ENCODE measurements around the gene AQP12A.
"Not testable (repeated sequence)": the region's sequence is repeated elsewhere in the genome, so short reads cannot be mapped to it uniquely, and the experiment has no call there.

AQP12A gene

GRCh38 chr2:240688553-240688919 lies 3.1 kb upstream of the AQP12A start:
- no peak overlapping the region for H3K4me3 ChIP-seq (replicated peaks in 1 of 2; ENCODE audit: low read depth in 2 of 2, low read length in 2 of 2)
- TF ChIP-seq, protein P1, sequence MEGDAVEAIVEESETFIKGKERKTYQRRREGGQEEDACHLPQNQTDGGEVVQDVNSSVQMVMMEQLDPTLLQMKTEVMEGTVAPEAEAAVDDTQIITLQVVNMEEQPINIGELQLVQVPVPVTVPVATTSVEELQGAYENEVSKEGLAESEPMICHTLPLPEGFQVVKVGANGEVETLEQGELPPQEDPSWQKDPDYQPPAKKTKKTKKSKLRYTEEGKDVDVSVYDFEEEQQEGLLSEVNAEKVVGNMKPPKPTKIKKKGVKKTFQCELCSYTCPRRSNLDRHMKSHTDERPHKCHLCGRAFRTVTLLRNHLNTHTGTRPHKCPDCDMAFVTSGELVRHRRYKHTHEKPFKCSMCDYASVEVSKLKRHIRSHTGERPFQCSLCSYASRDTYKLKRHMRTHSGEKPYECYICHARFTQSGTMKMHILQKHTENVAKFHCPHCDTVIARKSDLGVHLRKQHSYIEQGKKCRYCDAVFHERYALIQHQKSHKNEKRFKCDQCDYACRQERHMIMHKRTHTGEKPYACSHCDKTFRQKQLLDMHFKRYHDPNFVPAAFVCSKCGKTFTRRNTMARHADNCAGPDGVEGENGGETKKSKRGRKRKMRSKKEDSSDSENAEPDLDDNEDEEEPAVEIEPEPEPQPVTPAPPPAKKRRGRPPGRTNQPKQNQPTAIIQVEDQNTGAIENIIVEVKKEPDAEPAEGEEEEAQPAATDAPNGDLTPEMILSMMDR (IDR thresholded peaks at IDR 0.05; ENCODE audit: low read depth, low read length), result no peak
- DNase-seq (ENCODE audit: low read depth in 2 of 2), result no peak

GRCh38 chr2:240689975-240690374 lies 1.7 kb upstream of the AQP12A start:
- H3K4me3 ChIP-seq (replicated peaks in 1 of 2; ENCODE audit: low read depth in 2 of 2, low read length in 2 of 2), result no peak overlapping the region
- TF ChIP-seq, protein P1 (IDR thresholded peaks at IDR 0.05; ENCODE audit: low read depth, low read length), result no peak
- no peak for DNase-seq (ENCODE audit: low read depth in 2 of 2)

DNA sequence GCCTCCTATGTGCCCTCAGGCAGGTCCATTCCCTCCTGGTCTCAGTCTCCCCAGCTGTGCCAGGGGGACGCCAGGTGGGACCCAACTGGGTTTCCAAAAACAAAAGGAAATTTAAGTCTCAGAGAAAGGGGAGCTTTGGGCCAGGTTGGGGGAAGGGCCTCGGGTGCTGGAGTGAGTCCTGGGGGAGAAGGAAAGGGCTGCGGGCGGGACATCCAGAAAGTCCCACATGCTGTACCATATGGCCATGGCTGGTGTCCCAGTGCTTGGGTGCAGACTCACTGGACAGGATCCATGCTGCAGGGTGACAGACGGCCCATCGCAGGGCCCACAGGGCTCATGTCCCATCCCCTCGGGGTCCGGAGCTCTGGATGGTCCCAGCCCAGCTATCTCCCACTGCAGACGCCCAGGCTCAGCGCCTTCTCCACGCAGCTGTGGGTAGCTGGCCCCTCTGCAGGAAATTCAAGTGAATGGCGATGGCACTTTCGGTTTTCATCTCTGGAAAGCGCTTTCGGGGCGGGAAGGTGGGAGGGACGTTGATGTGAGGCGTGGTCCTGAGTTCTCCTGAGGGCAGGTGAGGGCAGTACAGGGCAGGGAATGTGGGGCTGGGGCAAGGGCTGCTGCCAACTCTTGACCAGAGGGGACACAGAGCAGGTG lies 1.1 kb upstream of the AQP12A start:
- not testable (repeated sequence) for H3K4me3 ChIP-seq (replicated peaks in 1 of 2; ENCODE audit: low read depth in 2 of 2, low read length in 2 of 2); DNase-seq (ENCODE audit: low read depth in 2 of 2)

DNA sequence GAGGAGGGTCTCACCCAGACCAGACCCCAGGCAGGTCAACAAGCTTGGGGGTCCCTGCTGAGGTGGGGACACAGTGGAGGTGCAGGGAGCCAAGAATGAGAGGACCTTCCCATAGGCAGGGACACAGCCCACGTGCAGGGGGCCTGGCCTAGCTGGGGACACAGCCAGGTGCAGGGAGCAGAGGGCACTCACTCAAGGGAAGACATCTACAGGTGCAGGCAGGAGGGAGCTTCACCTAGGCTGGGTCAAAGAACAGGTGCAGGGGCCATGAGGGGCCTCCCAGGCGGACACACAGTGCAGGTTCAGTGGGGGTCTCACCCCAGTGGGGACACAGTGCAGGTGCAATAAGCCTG lies 615 bp upstream of the AQP12A start:
- DNase-seq (ENCODE audit: low read depth in 2 of 2); H3K4me3 ChIP-seq (replicated peaks in 1 of 2; ENCODE audit: low read depth in 2 of 2, low read length in 2 of 2): not testable (repeated sequence)

- not testable (repeated sequence) for DNase-seq (ENCODE audit: low read depth in 2 of 2); H3K4me3 ChIP-seq (replicated peaks in 1 of 2; ENCODE audit: low read depth in 2 of 2, low read length in 2 of 2)
Observed at GRCh38 chr2:240692583-240693561, 1.2 kb downstream of the AQP12A start.

DNA sequence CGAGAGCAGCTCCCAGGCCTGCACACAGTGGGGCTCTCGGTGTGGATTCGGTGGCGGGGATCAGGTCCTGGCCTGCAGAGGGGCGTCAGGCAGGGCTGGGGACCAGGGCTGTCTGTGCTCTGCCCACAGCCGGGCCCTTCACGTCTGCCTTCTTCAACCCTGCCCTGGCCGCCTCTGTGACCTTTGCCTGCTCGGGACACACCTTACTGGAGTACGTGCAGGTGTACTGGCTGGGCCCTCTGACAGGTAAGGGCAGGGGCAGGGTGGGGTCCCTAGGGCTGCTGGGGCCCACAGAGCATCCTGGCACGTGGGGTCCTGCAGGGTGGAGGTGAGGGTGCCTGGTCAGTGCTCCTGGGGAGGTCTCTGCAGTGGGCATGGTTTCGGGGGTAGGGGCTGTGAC lies 2.6 kb downstream of the AQP12A start:
- not testable (repeated sequence) for DNase-seq (ENCODE audit: low read depth in 2 of 2); H3K4me3 ChIP-seq (replicated peaks in 1 of 2; ENCODE audit: low read depth in 2 of 2, low read length in 2 of 2)

DNA sequence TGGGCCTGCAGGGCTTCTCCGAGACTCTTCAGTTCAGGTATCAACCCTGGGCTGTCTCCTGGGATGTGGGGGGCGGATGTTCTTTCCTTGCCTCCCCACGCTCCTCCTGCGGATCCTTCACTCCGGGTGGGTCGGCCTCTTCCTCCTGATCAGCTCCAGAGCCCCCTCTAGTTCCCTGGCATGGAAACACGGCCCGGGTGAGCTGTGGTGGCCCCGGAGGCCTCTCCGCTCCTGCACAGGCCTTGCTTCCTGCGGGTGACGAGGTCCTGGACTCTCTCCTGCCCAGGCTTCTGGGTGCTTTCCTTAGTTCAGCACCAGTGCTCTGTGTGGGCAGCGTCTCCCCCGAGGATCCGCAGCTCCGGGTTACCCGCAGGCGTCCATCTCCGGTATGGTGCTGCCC lies 3.9 kb downstream of the AQP12A start:
- H3K4me3 ChIP-seq (replicated peaks in 1 of 2; ENCODE audit: low read depth in 2 of 2, low read length in 2 of 2); DNase-seq (ENCODE audit: low read depth in 2 of 2): not testable (repeated sequence)

- not testable (repeated sequence) for H3K4me3 ChIP-seq (replicated peaks in 1 of 2; ENCODE audit: low read depth in 2 of 2, low read length in 2 of 2)
Observed at GRCh38 chr2:240696469-240696868, 4.8 kb downstream of the AQP12A start.

DNA sequence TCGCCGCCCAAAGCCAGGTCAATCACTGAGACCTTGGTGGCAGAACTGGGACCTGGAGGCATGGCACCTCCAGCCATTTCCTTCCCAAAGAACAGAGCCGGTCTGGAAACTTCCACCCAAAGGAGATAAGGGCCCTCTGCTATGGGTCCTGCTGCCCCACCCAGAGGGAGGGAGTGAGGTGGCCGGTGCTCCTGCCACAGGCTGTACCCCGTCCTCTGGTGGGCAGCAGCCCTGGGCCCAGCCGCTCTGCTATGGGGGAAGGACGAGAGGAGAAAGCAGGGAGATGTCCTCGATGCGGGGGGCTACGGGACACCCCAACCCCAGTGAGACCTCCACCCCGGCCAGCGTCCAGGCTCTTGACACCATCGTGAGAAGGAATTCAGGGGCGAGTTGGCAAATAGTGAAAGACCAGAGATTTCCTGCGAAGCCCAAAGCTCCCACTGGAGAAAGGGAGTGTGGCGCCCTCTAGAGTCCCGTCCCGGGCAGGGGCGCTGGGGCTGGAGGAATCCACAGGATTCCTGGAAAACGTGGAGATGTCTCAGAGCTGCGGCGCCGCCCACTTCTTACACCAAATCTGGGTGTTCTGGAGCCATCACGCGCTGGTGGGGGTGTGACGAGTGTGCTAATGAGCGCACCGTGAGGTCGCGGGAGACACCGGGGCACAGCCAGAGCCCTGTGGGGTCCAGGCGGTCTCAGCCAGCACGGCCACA lies 7.3 kb downstream of the AQP12A start:
- not testable (repeated sequence) for DNase-seq (ENCODE audit: low read depth in 2 of 2)

More at GRCh38 chr2:240696469-240696868, 4.8 kb downstream of the AQP12A start:
- DNase-seq (ENCODE audit: low read depth in 2 of 2), result not testable (repeated sequence)

GRCh38 chr2:240699835-240700234 lies 8.2 kb downstream of the AQP12A start:
- H3K4me3 ChIP-seq (replicated peaks in 1 of 2; ENCODE audit: low read depth in 2 of 2, low read length in 2 of 2); DNase-seq (ENCODE audit: low read depth in 2 of 2): not testable (repeated sequence)

More for the DNA sequence above, 7.3 kb downstream of the AQP12A start:
- not testable (repeated sequence) for H3K4me3 ChIP-seq (replicated peaks in 1 of 2; ENCODE audit: low read depth in 2 of 2, low read length in 2 of 2)

DNA sequence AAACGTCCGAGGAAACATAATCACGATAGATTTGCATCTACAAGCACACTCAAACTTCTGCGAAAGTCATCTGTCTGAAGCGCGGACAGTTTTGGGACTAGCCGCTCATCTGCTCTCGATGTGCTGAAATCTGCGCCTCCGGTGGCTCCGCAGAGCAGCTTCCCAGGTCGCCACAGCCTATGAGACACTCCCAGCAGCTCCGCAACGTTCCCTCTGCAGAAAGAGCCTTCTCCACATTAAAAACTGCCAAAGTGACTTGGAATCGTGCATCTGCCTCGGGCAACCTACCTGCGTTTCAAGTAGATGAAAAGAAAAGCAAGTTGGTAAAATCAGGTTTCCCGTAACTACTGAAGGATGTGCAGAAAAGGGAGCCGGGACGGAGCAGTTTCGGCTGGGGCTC lies 8.9 kb downstream of the AQP12A start:
- H3K4me3 ChIP-seq (replicated peaks in 1 of 2; ENCODE audit: low read depth in 2 of 2, low read length in 2 of 2); DNase-seq (ENCODE audit: low read depth in 2 of 2): not testable (repeated sequence)

All from cardiac fibroblast (primary cell).